ENCODE measurements around the gene SYNE1. TPM values are rescaled to one million over a fixed set of nuclear protein-coding genes. Genes with fewer than 3 reads are reported as not detected.

SYNE1 gene
- total RNA-seq, 1 donor from 2014 or later, result 24.9 TPM

- H3K4me1 Mint-ChIP-seq, result no peaks in the 10 kb centered on the region
- no peak overlapping the region for H3K4me3 Mint-ChIP-seq
- DNase-seq (ENCODE audit: low read depth, low spot score), result no peak
- no peaks in the 10 kb centered on the region for H3K9me3 Mint-ChIP-seq
- H3K27ac Mint-ChIP-seq (ENCODE audit: unreplicated experiment), result peak overlapping the region; percentile 12
- peaks cover 6% of the 10 kb centered on the region for H3K36me3 Mint-ChIP-seq (ENCODE audit: low read depth)
- no peaks in the 10 kb centered on the region for H3K27me3 Mint-ChIP-seq (ENCODE audit: low read depth)
- TF ChIP-seq CTCF (conservative IDR thresholded peaks at IDR 0.05), result no peak
These were observed 466.9 kb downstream of the SYNE1 start for GRCh38 chr6:152170313-152170701.

- Mint-ChIP-seq H3K4me1 (no peaks in the 10 kb centered on the region), H3K4me3 (no peak overlapping the region), H3K36me3 (ENCODE audit: low read depth) (peaks cover 8% of the 10 kb centered on the region), H3K9me3 (no peaks in the 10 kb centered on the region), H3K27me3 (ENCODE audit: low read depth) (no peaks in the 10 kb centered on the region), H3K27ac (ENCODE audit: unreplicated experiment) (no peak overlapping the region)
- no peak for TF ChIP-seq CTCF (conservative IDR thresholded peaks at IDR 0.05)
- no peak for DNase-seq (ENCODE audit: low read depth, low spot score)
These were observed 469.2 kb downstream of the SYNE1 start for GRCh38 chr6:152167641-152168603.

- TF ChIP-seq CTCF (conservative IDR thresholded peaks at IDR 0.05), result no peak
- no peak overlapping the region for H3K4me3 Mint-ChIP-seq
- H3K27ac Mint-ChIP-seq (ENCODE audit: unreplicated experiment), result no peak overlapping the region
- peaks cover 8% of the 10 kb centered on the region for H3K36me3 Mint-ChIP-seq (ENCODE audit: low read depth)
- H3K27me3 Mint-ChIP-seq (ENCODE audit: low read depth), result no peaks in the 10 kb centered on the region
- H3K4me1 Mint-ChIP-seq, result no peaks in the 10 kb centered on the region
- H3K9me3 Mint-ChIP-seq, result no peaks in the 10 kb centered on the region
- DNase-seq (ENCODE audit: low read depth, low spot score), result no peak
These were observed 470.3 kb downstream of the SYNE1 start for GRCh38 chr6:152166897-152167296.

GRCh38 chr6:152166497-152166896, 470.7 kb downstream of the SYNE1 start:
- no peak for TF ChIP-seq CTCF (conservative IDR thresholded peaks at IDR 0.05)

GRCh38 chr6:152164957-152165356, 472.2 kb downstream of the SYNE1 start:
- no peaks in the 10 kb centered on the region for H3K27me3 Mint-ChIP-seq (ENCODE audit: low read depth)
- no peak overlapping the region for H3K27ac Mint-ChIP-seq (ENCODE audit: unreplicated experiment)
- peaks cover 6% of the 10 kb centered on the region for H3K36me3 Mint-ChIP-seq (ENCODE audit: low read depth)
- TF ChIP-seq CTCF (conservative IDR thresholded peaks at IDR 0.05), result no peak
- H3K4me3 Mint-ChIP-seq, result no peak overlapping the region
- no peaks in the 10 kb centered on the region for H3K4me1 Mint-ChIP-seq
- no peaks in the 10 kb centered on the region for H3K9me3 Mint-ChIP-seq
- no peak for DNase-seq (ENCODE audit: low read depth, low spot score)

More at GRCh38 chr6:152166497-152166896, 470.7 kb downstream of the SYNE1 start:
- no peaks in the 10 kb centered on the region for H3K4me1 Mint-ChIP-seq
- peaks cover 8% of the 10 kb centered on the region for H3K36me3 Mint-ChIP-seq (ENCODE audit: low read depth)
- H3K9me3 Mint-ChIP-seq, result no peaks in the 10 kb centered on the region
- H3K27ac Mint-ChIP-seq (ENCODE audit: unreplicated experiment), result no peak overlapping the region
- no peak overlapping the region for H3K4me3 Mint-ChIP-seq
- H3K27me3 Mint-ChIP-seq (ENCODE audit: low read depth), result no peaks in the 10 kb centered on the region
- DNase-seq (ENCODE audit: low read depth, low spot score), result no peak

All from neural crest cell (in vitro differentiated cells).